Mucosa of rectum (tissue), 2 donors: ENCODE measurements around the gene STS.

Source experiments
- H3K27ac ChIP-seq, 2 donors: one replicate each; pipeline ENCODE4 v1.7.0; 2013; ENCODE audit warnings: inconsistent platforms in 2 of 2, low read depth in 2 of 2, low read length in 2 of 2
- H3K27me3 ChIP-seq, 2 donors: one replicate each; pipeline ENCODE4 v1.7.0; 2013; ENCODE audit warnings: low read length in 2 of 2; ENCODE audit not compliant: control insufficient read depth in 2 of 2, insufficient read depth in 2 of 2
- H3K36me3 ChIP-seq, 2 donors: one replicate each; pipeline ENCODE4 v1.7.0; 2013; ENCODE audit warnings: low read length in 2 of 2; ENCODE audit not compliant: control insufficient read depth in 2 of 2, insufficient read depth in 2 of 2
- H3K4me1 ChIP-seq, 2 donors: one replicate each; pipeline ENCODE4 v1.7.0; 2013; ENCODE audit warnings: low read length in 2 of 2, mild to moderate bottlenecking in 1 of 2; ENCODE audit not compliant: control insufficient read depth in 2 of 2, insufficient read depth in 2 of 2
- H3K4me3 ChIP-seq, 2 donors: one replicate each; pipeline ENCODE4 v1.7.0; 2013; ENCODE audit warnings: low read length in 2 of 2
- H3K9ac ChIP-seq, 2 donors: one replicate each; pipeline ENCODE4 v1.7.0; 2013; ENCODE audit warnings: low read length in 2 of 2, low read depth in 1 of 2, mild to moderate bottlenecking in 1 of 2
- H3K9me3 ChIP-seq, 2 donors: one replicate each; pipeline ENCODE4 v1.7.0; 2013; ENCODE audit warnings: low read length in 2 of 2; ENCODE audit not compliant: control insufficient read depth in 2 of 2
- donor health status: healthy.
- donor health status: Normal muscosa, but diverticular disease.

STS gene

GRCh38 chrX:7154041-7154597 is 6.6 kb downstream of the STS start:
- Histone ChIP-seq H3K36me3 (no peaks in the 10 kb centered on the region), H3K4me3 (no peak overlapping the region), H3K27me3 (no peaks in the 10 kb centered on the region), H3K9me3 (no peaks in the 10 kb centered on the region), H3K4me1 (peaks cover 0 to 2% of the 10 kb centered on the region in 2 donors), H3K9ac (no peak overlapping the region), H3K27ac (no peak overlapping the region)

- no peaks in the 10 kb centered on the region for H3K27me3 ChIP-seq
- H3K27ac ChIP-seq, result no peak overlapping the region
- peaks cover 0 to 2% of the 10 kb centered on the region in 2 donors for H3K4me1 ChIP-seq
- H3K9me3 ChIP-seq, result no peaks in the 10 kb centered on the region
- no peaks in the 10 kb centered on the region for H3K36me3 ChIP-seq
- H3K4me3 ChIP-seq, result no peak overlapping the region
- no peak overlapping the region for H3K9ac ChIP-seq
These were observed 7.7 kb downstream of the STS start for GRCh38 chrX:7155163-7155562.

DNA sequence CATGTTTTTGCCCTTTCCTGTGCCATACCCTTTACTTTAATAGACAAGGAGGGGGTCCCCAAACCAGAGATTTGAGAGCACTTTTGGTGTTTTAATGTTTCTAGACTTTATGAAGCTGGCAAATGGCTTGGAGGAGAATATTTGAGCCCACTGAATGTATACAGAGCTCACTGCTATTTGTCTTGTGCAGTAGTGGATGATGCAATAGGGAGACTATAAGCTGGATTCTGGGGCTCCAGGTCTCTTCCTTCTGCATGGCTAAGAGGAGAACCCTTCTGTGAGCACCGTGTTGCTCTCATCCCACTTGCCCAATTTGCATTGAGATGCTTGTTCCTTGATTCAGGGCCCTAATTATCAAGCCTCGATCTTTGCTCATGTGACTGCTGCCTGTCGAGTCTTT is 9.4 kb downstream of the STS start:
- H3K9me3 ChIP-seq, result no peaks in the 10 kb centered on the region
- no peaks in the 10 kb centered on the region for H3K36me3 ChIP-seq
- H3K9ac ChIP-seq, result no peak overlapping the region
- H3K4me3 ChIP-seq, result no peak overlapping the region
- peaks cover 0 to 2% of the 10 kb centered on the region in 2 donors for H3K4me1 ChIP-seq
- no peak overlapping the region for H3K27ac ChIP-seq
- no peaks in the 10 kb centered on the region for H3K27me3 ChIP-seq

GRCh38 chrX:7158468-7158990 is 11.0 kb downstream of the STS start:
- Histone ChIP-seq H3K9ac (no peak overlapping the region), H3K9me3 (no peaks in the 10 kb centered on the region), H3K27me3 (no peaks in the 10 kb centered on the region), H3K27ac (no peak overlapping the region), H3K4me1 (peaks cover 0 to 2% of the 10 kb centered on the region in 2 donors), H3K4me3 (no peak overlapping the region), H3K36me3 (no peaks in the 10 kb centered on the region)

DNA sequence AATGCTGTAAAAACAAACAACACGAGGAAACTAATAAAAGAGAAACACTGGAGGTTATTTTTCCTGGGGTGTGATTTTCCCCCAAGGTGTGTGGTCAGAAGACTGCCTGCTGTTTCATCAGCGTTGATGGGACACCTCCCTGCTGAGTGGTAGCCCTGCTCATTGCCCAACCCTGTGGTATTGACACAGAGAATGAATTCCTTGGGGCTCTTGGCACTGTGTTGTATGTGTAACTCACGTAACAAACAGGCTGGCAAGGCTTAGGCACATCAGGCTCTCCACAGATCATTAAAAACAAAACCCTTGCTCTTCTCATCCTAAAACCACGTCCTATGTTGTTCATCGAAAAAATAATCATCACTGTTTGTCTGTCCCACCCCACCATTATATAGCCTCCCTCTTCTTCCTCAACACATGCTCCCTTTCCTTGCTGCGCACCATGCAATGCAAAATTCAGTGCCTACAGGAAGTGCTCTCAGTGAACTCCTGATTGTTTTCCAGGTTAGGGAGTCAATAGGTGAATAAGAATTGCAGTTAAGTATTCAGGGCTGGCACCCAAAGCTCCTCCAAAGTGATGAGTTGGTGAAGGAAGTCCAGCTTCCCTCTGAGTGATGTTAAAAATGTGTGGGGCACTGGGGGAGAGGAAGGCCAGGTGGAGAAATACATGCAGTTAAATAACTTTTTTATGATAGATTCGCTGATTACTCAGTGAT is 11.8 kb downstream of the STS start:
- H3K27ac ChIP-seq, result no peak overlapping the region

DNA sequence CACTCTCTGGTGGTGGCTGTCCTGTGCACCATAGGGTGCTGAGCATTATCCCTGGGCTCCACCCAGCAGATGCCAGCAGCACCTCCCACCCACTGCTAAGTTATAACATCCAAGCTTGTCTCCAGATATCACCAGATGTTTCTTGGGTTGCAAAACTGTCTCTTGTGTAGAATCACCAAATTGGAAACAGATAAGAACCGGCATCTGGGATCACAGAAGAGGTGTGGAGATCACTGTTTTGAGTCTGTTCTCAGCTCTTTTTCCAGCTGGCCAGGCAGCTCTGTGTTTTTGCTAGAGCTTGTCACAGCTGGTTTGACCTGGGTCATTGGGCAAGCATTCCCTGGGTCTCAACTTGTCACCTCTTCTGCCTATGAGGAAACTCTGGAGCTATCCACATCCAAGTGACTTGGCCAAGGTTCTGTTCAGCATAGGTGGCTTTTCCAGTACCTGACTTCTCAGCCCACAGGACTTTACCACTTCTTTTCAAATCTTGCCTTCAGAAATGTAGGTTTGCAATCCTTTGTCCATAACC is 15.7 kb downstream of the STS start:
- H3K27me3 ChIP-seq, result no peaks in the 10 kb centered on the region
- no peaks in the 10 kb centered on the region for H3K9me3 ChIP-seq
- H3K4me1 ChIP-seq, result no peaks in the 10 kb centered on the region
- no peak overlapping the region for H3K4me3 ChIP-seq
- no peak overlapping the region for H3K9ac ChIP-seq
- no peak overlapping the region for H3K27ac ChIP-seq
- no peaks in the 10 kb centered on the region for H3K36me3 ChIP-seq

More for the DNA sequence above, 11.8 kb downstream of the STS start:
- no peaks in the 10 kb centered on the region for H3K27me3 ChIP-seq
- no peaks in the 10 kb centered on the region for H3K36me3 ChIP-seq
- H3K4me1 ChIP-seq, result no peaks in the 10 kb centered on the region
- no peaks in the 10 kb centered on the region for H3K9me3 ChIP-seq
- no peak overlapping the region for H3K9ac ChIP-seq
- no peak overlapping the region for H3K4me3 ChIP-seq

GRCh38 chrX:7164174-7164573 is 16.7 kb downstream of the STS start:
- H3K9me3 ChIP-seq, result no peaks in the 10 kb centered on the region
- no peak overlapping the region for H3K4me3 ChIP-seq
- no peaks in the 10 kb centered on the region for H3K36me3 ChIP-seq
- H3K9ac ChIP-seq, result no peak overlapping the region
- no peaks in the 10 kb centered on the region for H3K27me3 ChIP-seq
- H3K4me1 ChIP-seq, result no peaks in the 10 kb centered on the region
- no peak overlapping the region for H3K27ac ChIP-seq

DNA sequence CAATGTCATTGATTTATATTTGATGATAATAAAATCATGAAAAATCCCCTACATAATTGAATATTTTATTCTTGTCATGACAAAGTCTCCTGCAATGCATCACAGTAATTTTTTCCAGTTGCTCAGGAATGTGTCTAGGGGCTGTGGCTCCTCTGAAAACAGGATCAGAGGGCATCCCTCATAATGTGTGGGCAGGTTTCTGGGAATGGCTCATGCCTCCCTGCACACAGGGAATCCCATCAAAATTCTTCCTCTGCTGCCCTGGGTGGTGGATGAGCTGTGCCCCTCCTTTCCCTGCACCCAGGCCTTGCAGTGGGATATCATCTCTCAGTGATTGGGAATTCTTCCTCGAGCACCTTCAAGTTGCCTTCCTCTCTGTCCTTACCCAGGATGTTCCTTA is 20.9 kb downstream of the STS start:
- Histone ChIP-seq H3K9ac (no peak overlapping the region), H3K36me3 (no peaks in the 10 kb centered on the region), H3K27me3 (no peaks in the 10 kb centered on the region), H3K4me1 (no peaks in the 10 kb centered on the region), H3K9me3 (no peaks in the 10 kb centered on the region), H3K4me3 (no peak overlapping the region), H3K27ac (no peak overlapping the region)

DNA sequence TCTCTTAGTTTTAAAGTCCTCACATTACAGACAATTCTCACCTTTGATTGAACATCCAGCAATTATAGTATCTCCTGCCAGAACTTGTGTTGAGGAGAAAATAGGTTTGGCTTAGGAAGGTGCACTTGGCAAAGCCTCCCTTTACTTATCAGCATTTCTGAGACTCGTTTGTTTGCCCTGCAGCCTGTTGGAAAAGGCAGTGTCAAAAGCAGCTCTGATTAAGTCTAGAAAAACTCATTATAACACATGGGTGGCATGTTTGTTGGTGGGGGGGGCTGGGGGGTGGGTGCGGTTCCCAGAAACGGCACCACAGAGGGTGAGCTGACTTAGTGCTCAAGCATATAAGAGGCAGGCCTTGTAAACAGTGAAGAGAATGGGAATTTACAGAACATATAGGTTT is 22.1 kb downstream of the STS start:
- no peak overlapping the region for H3K4me3 ChIP-seq
- H3K9me3 ChIP-seq, result no peaks in the 10 kb centered on the region
- no peaks in the 10 kb centered on the region for H3K27me3 ChIP-seq
- H3K27ac ChIP-seq, result no peak overlapping the region
- no peaks in the 10 kb centered on the region for H3K36me3 ChIP-seq
- H3K9ac ChIP-seq, result no peak overlapping the region
- H3K4me1 ChIP-seq, result no peaks in the 10 kb centered on the region

GRCh38 chrX:7170898-7171297 is 23.4 kb downstream of the STS start:
- H3K27ac ChIP-seq, result no peak overlapping the region
- H3K9ac ChIP-seq, result no peak overlapping the region
- H3K4me1 ChIP-seq, result no peaks in the 10 kb centered on the region
- H3K9me3 ChIP-seq, result no peaks in the 10 kb centered on the region
- H3K4me3 ChIP-seq, result no peak overlapping the region
- H3K27me3 ChIP-seq, result no peaks in the 10 kb centered on the region
- no peaks in the 10 kb centered on the region for H3K36me3 ChIP-seq
